Thoracic aorta (tissue), 2 donors: Measurements from ENCODE around the gene S1PR3. TPM values are rescaled to one million over a fixed set of nuclear protein-coding genes. Genes with fewer than 3 reads are reported as not detected.
A peak's percentile ranks its signal among the peaks of the same experiment; 100 is the strongest.

Source experiments
- ATAC-seq: fragments of 150-250 bp; one replicate; pipeline ENCODE4 v1.8.0; 2017; ENCODE audit warnings: low read depth; ENCODE audit not compliant: insufficient number of reproducible peaks, low FRiP score
- DNase-seq: peaks from one replicate; pipeline ENCODE4 v3.0.0-alpha.2; 2020; ENCODE audit warnings: low spot score
- H3K27ac ChIP-seq, 2 donors: fragments of 200-600 bp; sonication (generic); 1 replicate in 1 of 2; 2 replicates in 1 of 2; pipeline ENCODE4 v1.5.1; 2016; ENCODE audit warnings: mild to moderate bottlenecking in 2 of 2, moderate library complexity in 2 of 2
- H3K27me3 ChIP-seq: fragments of 200-600 bp; sonication (generic); replicated peaks from 2 replicates; pipeline ENCODE4 v1.6.0; 2016; ENCODE audit warnings: mild to moderate bottlenecking; ENCODE audit not compliant: insufficient read depth
- H3K36me3 ChIP-seq: fragments of 200-600 bp; sonication (generic); one replicate; pipeline ENCODE4 v1.5.1; 2016
- H3K4me1 ChIP-seq, 2 donors: fragments of 200-600 bp; sonication (generic); 1 replicate in 1 of 2; 2 replicates in 1 of 2; pipeline versions ENCODE4 v1.5.1 to v1.6.0; 2016; ENCODE audit warnings: low read depth in 2 of 2, mild to moderate bottlenecking in 1 of 2; ENCODE audit not compliant: control insufficient read depth in 1 of 2
- H3K4me3 ChIP-seq: fragments of 200-600 bp; sonication (generic); 2 replicates; pipeline ENCODE4 v1.5.1; 2016; ENCODE audit warnings: mild to moderate bottlenecking
- H3K9me3 ChIP-seq: fragments of 200-600 bp; sonication (generic); 2 replicates; pipeline ENCODE4 v1.5.1; 2016
- total RNA-seq, 2 donors: library from RNA; depleted of rRNA; stranded (reverse); fragments of >200 nt; gene quantifications; one replicate each; pipeline versions ENCODE4 v1.1.0 to v1.2.3, GENCODE V29; 2016
- TF ChIP-seq, protein P1 (sequence below): fragments of 200-600 bp; sonication (generic); IDR thresholded peaks from one replicate; pipeline ENCODE4 v1.5.1; 2019; ENCODE audit warnings: antibody characterized with exemption

The S1PR3 gene
- total RNA-seq, 2 donors from 2014 or later: 125 to 173 TPM

DNA sequence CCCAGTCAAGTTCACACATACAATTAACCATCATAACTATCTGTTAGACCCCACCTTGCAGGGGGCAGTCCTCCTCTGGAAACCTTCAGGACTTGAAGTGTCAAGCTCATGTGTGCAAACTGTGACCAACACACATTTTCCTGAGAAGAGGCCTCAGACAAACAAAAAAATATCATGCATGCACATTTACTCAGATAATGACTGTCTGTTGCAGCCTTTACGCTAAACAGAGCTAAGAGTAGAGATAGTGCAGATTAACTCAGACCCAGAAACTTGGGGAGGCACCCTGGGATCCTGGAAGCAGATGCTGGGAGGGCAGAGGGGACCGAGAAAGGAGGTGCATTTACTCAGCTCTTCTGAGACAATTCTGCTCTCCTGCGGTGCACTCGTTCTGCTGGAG is 3.6 kb upstream of the S1PR3 start:
- Histone ChIP-seq H3K36me3 (no peaks in the 10 kb centered on the region), H3K9me3 (no peaks in the 10 kb centered on the region), H3K27me3 (no peaks in the 10 kb centered on the region), H3K4me1 (peaks cover 0 to 3% of the 10 kb centered on the region in 2 donors), H3K4me3 (no peak overlapping the region), H3K27ac (no peak overlapping the region)
- DNase-seq (no peak), ATAC-seq (no peak)
- TF ChIP-seq, protein P1, sequence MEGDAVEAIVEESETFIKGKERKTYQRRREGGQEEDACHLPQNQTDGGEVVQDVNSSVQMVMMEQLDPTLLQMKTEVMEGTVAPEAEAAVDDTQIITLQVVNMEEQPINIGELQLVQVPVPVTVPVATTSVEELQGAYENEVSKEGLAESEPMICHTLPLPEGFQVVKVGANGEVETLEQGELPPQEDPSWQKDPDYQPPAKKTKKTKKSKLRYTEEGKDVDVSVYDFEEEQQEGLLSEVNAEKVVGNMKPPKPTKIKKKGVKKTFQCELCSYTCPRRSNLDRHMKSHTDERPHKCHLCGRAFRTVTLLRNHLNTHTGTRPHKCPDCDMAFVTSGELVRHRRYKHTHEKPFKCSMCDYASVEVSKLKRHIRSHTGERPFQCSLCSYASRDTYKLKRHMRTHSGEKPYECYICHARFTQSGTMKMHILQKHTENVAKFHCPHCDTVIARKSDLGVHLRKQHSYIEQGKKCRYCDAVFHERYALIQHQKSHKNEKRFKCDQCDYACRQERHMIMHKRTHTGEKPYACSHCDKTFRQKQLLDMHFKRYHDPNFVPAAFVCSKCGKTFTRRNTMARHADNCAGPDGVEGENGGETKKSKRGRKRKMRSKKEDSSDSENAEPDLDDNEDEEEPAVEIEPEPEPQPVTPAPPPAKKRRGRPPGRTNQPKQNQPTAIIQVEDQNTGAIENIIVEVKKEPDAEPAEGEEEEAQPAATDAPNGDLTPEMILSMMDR: no peak

DNA sequence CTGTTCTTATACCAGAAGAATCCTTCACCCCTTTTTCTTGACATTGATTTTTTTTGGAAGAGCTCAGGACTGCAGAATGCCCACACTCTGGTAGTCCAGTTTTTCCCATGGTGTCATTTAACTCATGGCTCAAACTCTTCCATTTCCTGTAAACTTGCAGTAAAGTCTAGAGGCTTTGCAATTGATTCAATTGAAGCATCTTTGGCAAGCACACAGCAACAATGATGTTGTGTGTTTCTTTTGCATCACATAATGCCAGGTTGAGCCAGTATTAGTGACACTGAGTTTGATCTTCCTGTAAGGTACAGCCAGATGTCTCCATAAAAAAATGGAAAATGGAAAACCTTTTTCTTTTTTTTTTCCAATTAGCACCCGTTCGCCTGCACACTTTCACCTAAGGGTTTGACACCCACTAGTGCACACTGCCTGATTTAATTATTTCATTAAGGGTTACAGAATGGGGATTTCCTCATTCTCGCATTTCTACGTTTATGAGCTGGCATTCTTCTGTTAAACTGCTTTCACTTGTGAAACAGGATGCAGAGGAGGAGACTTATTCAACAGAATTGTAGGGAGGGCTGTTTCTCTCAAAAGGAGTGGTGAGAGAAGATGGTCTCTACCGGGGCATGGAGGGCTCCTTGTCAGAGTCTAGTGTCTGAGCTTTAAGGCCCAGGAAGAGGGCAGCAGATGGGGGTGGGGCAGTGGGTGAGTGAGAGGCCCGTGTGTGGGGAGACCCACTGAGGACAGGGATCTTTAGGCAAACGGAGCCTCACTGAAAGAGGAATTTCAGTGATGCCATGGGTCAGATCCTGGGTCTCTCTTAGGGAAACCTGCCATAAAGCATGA is 2.2 kb upstream of the S1PR3 start:
- peak overlapping the region; percentile 3 to 58 for H3K27ac ChIP-seq
- TF ChIP-seq, protein P1: no peak
- H3K4me3 ChIP-seq: no peak overlapping the region
- H3K36me3 ChIP-seq: no peaks in the 10 kb centered on the region
- H3K27me3 ChIP-seq: no peaks in the 10 kb centered on the region
- H3K9me3 ChIP-seq: no peaks in the 10 kb centered on the region
- DNase-seq: no peak
- no peak for ATAC-seq
- peaks cover 0 to 12% of the 10 kb centered on the region in 2 donors for H3K4me1 ChIP-seq

DNA sequence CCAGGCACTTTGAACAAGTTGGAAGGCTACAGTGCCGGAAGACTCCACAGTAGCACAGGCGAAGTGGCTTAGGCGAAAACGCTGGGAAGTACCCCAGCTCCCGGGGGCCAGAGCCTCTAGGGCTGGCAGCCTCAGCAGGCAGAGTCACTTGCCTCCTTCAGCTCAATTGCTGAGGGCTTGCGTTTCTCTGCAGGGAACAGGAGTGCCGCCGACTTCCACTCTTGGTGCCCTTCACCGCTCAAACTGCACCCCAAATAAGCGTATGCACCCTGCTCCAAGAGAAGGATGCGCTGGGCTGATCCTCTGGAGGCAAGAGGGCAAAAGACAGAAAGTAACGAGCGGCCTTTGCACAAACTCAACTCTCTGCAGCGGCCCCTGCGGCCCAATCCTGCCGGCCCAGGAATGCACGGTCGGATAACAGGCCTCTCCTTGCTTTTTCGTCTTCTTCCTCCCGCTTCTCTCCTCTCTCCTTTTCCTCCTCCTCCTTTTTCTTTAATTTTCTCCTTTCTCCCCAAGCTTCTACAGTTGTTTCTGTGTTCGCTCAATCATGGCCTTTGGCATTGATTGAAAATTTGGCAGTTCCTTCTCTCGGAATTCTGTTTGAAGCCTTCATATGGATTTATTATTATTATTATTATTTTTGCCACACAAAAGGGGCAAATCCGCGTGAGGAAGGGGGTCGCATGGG is 1.1 kb upstream of the S1PR3 start:
- peaks cover 8 to 22% of the 10 kb centered on the region in 2 donors for H3K4me1 ChIP-seq
- DNase-seq: no peak
- TF ChIP-seq, protein P1: no peak

GRCh38 chr9:88990729-88991065 is 571 bp upstream of the S1PR3 start:
- peak overlapping the region; percentile 95 for H3K4me3 ChIP-seq
- no peaks in the 10 kb centered on the region for H3K36me3 ChIP-seq
- ATAC-seq (no peak), DNase-seq (no peak)
- H3K27me3 ChIP-seq: no peaks in the 10 kb centered on the region
- H3K4me1 ChIP-seq: peaks cover 13 to 27% of the 10 kb centered on the region in 2 donors
- no peaks in the 10 kb centered on the region for H3K9me3 ChIP-seq
- peak overlapping the region; percentile 51 to 90 for H3K27ac ChIP-seq
- TF ChIP-seq, protein P1: no peak

More for the DNA sequence above, 1.1 kb upstream of the S1PR3 start:
- Histone ChIP-seq H3K27ac (peak overlapping the region in 1 of 2 donors; percentile 90), H3K4me3 (peak overlapping the region; percentile 95), H3K36me3 (no peaks in the 10 kb centered on the region), H3K27me3 (no peaks in the 10 kb centered on the region), H3K9me3 (no peaks in the 10 kb centered on the region)
- ATAC-seq: no peak

GRCh38 chr9:88992556-88992955 is 1.3 kb downstream of the S1PR3 start:
- Histone ChIP-seq H3K36me3 (peaks cover 2% of the 10 kb centered on the region), H3K4me3 (peak overlapping the region; percentile 95), H3K9me3 (no peaks in the 10 kb centered on the region), H3K27ac (peak overlapping the region in 1 of 2 donors; percentile 90), H3K4me1 (peaks cover 15 to 46% of the 10 kb centered on the region in 2 donors), H3K27me3 (no peaks in the 10 kb centered on the region)
- ATAC-seq (no peak), DNase-seq (no peak)
- TF ChIP-seq, protein P1: no peak
